Astrocyte (in vitro differentiated cells and primary cell): Measurements from ENCODE around the gene DRG2. TPM values are rescaled to one million over a fixed set of nuclear protein-coding genes. Genes with fewer than 3 reads are reported as not detected.

Experiments
- DNase-seq: peaks from one replicate; pipeline ENCODE4 v3.0.0-alpha.2; 2010; ENCODE audit warnings: low read depth
- FAIRE-seq: peaks from 2 replicates; lab custom pipeline; 2011; peaks lifted over from hg19 to GRCh38; lab: Jason Lieb, UNC
- H2AFZ ChIP-seq: 2 replicates; pipeline ENCODE4 v1.6.0; 2012; ENCODE audit warnings: low read depth, low read length, inconsistent platforms
- H3K27ac ChIP-seq: 2 replicates; pipeline ENCODE4 v1.5.1; 2011; ENCODE audit warnings: low read depth, low read length, inconsistent platforms
- H3K27me3 ChIP-seq: 2 replicates; pipeline ENCODE4 v1.6.0; 2011; ENCODE audit warnings: low read length, inconsistent platforms; ENCODE audit not compliant: insufficient read depth
- H3K36me3 ChIP-seq: 2 replicates; pipeline ENCODE4 v1.5.1; 2011; ENCODE audit warnings: low read length, inconsistent platforms; ENCODE audit not compliant: insufficient read depth
- H3K4me1 ChIP-seq: 2 replicates; pipeline ENCODE4 v1.5.1; 2011; ENCODE audit warnings: low read length, inconsistent platforms; ENCODE audit not compliant: insufficient read depth
- H3K4me2 ChIP-seq: 2 replicates; pipeline ENCODE4 v1.6.0; 2012; ENCODE audit warnings: low read length, inconsistent platforms
- H3K4me3 ChIP-seq: 2 replicates; pipeline ENCODE4 v1.5.1; 2011; ENCODE audit warnings: low read depth, mild to moderate bottlenecking, low read length, inconsistent platforms; ENCODE audit not compliant: insufficient read depth
- H3K79me2 ChIP-seq: 2 replicates; pipeline ENCODE4 v1.6.0; 2012; ENCODE audit warnings: mild to moderate bottlenecking, low read length, inconsistent platforms; ENCODE audit not compliant: insufficient read depth
- H3K9ac ChIP-seq: 2 replicates; pipeline ENCODE4 v1.6.0; 2012; ENCODE audit warnings: mild to moderate bottlenecking, low read length, inconsistent platforms
- H3K9me3 ChIP-seq: 2 replicates; pipeline ENCODE4 v1.5.1; 2012; ENCODE audit warnings: low read depth, mild to moderate bottlenecking, low read length, inconsistent platforms; ENCODE audit not compliant: insufficient read depth
- H4K20me1 ChIP-seq: 2 replicates; pipeline ENCODE4 v1.6.0; 2012; ENCODE audit warnings: low read length, inconsistent platforms; ENCODE audit not compliant: insufficient read depth
- H3K27ac Mint-ChIP-seq: one replicate; pipeline ENCODE4 v1.8.0; 2021; ENCODE audit warnings: mild to moderate bottlenecking, mixed read lengths; ENCODE audit not compliant: unreplicated experiment
- H3K27me3 Mint-ChIP-seq: one replicate; pipeline ENCODE4 v1.8.0; 2021; ENCODE audit warnings: low read depth, mixed read lengths; ENCODE audit not compliant: unreplicated experiment
- H3K36me3 Mint-ChIP-seq: one replicate; pipeline ENCODE4 v1.8.0; 2021; ENCODE audit warnings: low read depth, mixed read lengths; ENCODE audit not compliant: unreplicated experiment
- H3K4me1 Mint-ChIP-seq: one replicate; pipeline ENCODE4 v1.8.0; 2021; ENCODE audit warnings: low read depth, mixed read lengths; ENCODE audit not compliant: unreplicated experiment
- H3K4me3 Mint-ChIP-seq: one replicate; pipeline ENCODE4 v1.8.0; 2021; ENCODE audit warnings: mild to moderate bottlenecking, moderate library complexity, mixed read lengths; ENCODE audit not compliant: unreplicated experiment
- H3K9me3 Mint-ChIP-seq: one replicate; pipeline ENCODE4 v1.8.0; 2021; ENCODE audit warnings: mild to moderate bottlenecking, mixed read lengths; ENCODE audit not compliant: unreplicated experiment
- CTCF ChIP-seq: IDR thresholded peaks from 2 replicates; pipeline ENCODE4 v1.5.1; 2011; ENCODE audit warnings: low read depth, mild to moderate bottlenecking, inconsistent platforms, low read length, moderate library complexity; ENCODE audit not compliant: insufficient read depth
- EZH2 ChIP-seq: IDR thresholded peaks from 2 replicates; pipeline ENCODE4 v1.6.1; 2012; ENCODE audit warnings: mild to moderate bottlenecking, low read length, inconsistent platforms; ENCODE audit not compliant: insufficient read depth
- total RNA-seq: library from RNA; stranded (reverse); gene quantifications from 2 replicates; pipeline ENCODE4 v1.2.1, GENCODE V29; 2021

The DRG2 gene
- total RNA-seq, 1 donor from 2014 or later, result 35.0 TPM

- no peak for FAIRE-seq
- no peak overlapping the region for H3K27ac Mint-ChIP-seq
These were observed 27.8 kb downstream of the DRG2 start for GRCh38 chr17:18115517-18115916.

DNA sequence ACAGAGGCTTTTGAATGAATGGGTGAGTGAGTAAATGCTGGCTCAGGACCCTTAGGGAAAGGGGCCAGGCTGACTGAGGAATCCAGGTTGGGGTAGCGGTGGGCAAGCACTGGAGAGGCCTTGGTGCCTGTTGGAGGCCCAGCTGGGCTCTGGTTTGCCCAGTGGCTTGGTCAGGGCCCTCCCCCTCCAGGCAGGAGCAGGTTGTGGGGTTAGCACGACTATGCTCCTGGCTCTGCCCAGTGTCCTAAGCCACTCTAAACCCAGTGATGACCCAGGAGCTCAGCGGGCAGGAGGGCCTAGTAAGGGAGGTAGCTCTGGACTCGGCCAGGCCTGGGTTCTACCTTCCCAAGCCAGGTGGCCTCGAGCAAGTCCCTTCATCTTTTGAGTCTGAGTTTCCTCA, 28.3 kb downstream of the DRG2 start:
- H3K36me3 Mint-ChIP-seq, result no peaks in the 10 kb centered on the region
- Histone ChIP-seq H2AFZ (no peak overlapping the region), H3K9ac (no peak overlapping the region), H3K4me1 (no peaks in the 10 kb centered on the region), H3K27me3 (no peaks in the 10 kb centered on the region), H3K36me3 (no peaks in the 10 kb centered on the region), H4K20me1 (no peaks in the 10 kb centered on the region), H3K9me3 (no peaks in the 10 kb centered on the region), H3K4me2 (no peak overlapping the region), H3K27ac (no peak overlapping the region), H3K79me2 (no peaks in the 10 kb centered on the region), H3K4me3 (no peak overlapping the region)
- no peak overlapping the region for H3K4me3 Mint-ChIP-seq
- H3K27me3 Mint-ChIP-seq, result peaks cover 6% of the 10 kb centered on the region
- no peak overlapping the region for H3K27ac Mint-ChIP-seq
- DNase-seq (no peak), FAIRE-seq (no peak)
- no peak for TF ChIP-seq CTCF
- no peak for TF ChIP-seq EZH2
- peaks cover 7% of the 10 kb centered on the region for H3K9me3 Mint-ChIP-seq
- H3K4me1 Mint-ChIP-seq, result no peaks in the 10 kb centered on the region

More at GRCh38 chr17:18115517-18115916, 27.8 kb downstream of the DRG2 start:
- H3K4me3 Mint-ChIP-seq, result no peak overlapping the region
- TF ChIP-seq EZH2 (no peak), CTCF (no peak)
- no peaks in the 10 kb centered on the region for H3K36me3 ChIP-seq
- no peak overlapping the region for H3K9ac ChIP-seq
- H2AFZ ChIP-seq, result no peak overlapping the region
- no peaks in the 10 kb centered on the region for H3K36me3 Mint-ChIP-seq
- H3K9me3 ChIP-seq, result no peaks in the 10 kb centered on the region
- H3K4me1 Mint-ChIP-seq, result no peaks in the 10 kb centered on the region
- no peaks in the 10 kb centered on the region for H4K20me1 ChIP-seq
- no peaks in the 10 kb centered on the region for H3K27me3 ChIP-seq
- H3K4me3 ChIP-seq, result no peak overlapping the region
- peaks cover 7% of the 10 kb centered on the region for H3K9me3 Mint-ChIP-seq
- peaks cover 6% of the 10 kb centered on the region for H3K27me3 Mint-ChIP-seq
- H3K27ac ChIP-seq, result no peak overlapping the region
- H3K79me2 ChIP-seq, result no peaks in the 10 kb centered on the region
- H3K4me2 ChIP-seq, result no peak overlapping the region
- DNase-seq, result no peak
- no peaks in the 10 kb centered on the region for H3K4me1 ChIP-seq

GRCh38 chr17:18117533-18117932, 29.8 kb downstream of the DRG2 start:
- TF ChIP-seq EZH2 (no peak), CTCF (no peak)
- H3K27ac ChIP-seq, result no peak overlapping the region
- no peak overlapping the region for H3K4me3 Mint-ChIP-seq

More at GRCh38 chr17:18117533-18117932, 29.8 kb downstream of the DRG2 start:
- DNase-seq (no peak), FAIRE-seq (no peak)
- H3K4me1 Mint-ChIP-seq, result no peaks in the 10 kb centered on the region
- Histone ChIP-seq H3K9me3 (no peaks in the 10 kb centered on the region), H4K20me1 (no peaks in the 10 kb centered on the region), H3K27me3 (no peaks in the 10 kb centered on the region), H3K9ac (no peak overlapping the region), H3K36me3 (no peaks in the 10 kb centered on the region), H3K4me1 (no peaks in the 10 kb centered on the region), H3K79me2 (no peaks in the 10 kb centered on the region), H3K4me3 (no peak overlapping the region), H2AFZ (no peak overlapping the region), H3K4me2 (no peak overlapping the region)
- no peaks in the 10 kb centered on the region for H3K36me3 Mint-ChIP-seq
- H3K27ac Mint-ChIP-seq, result no peak overlapping the region
- peaks cover 7% of the 10 kb centered on the region for H3K9me3 Mint-ChIP-seq
- peaks cover 6% of the 10 kb centered on the region for H3K27me3 Mint-ChIP-seq
